Measurements from ENCODE around the gene C4A.
A peak's percentile ranks its signal among the peaks of the same experiment; 100 is the strongest.
"Not testable (repeated sequence)": the region's sequence is repeated elsewhere in the genome, so short reads cannot be mapped to it uniquely, and the experiment has no call there.

The C4A gene

GRCh38 chr6:31981744-31982143, at the start of gene C4A:
Gene C4A, plus strand, starts transcription at chr6:31982057. Its CDS starts 51 bp downstream, at chr6:31982108.
- not testable (repeated sequence) for DNase-seq

GRCh38 chr6:31932137-31932536, 49.7 kb upstream of the C4A start:
- not testable (repeated sequence) for DNase-seq

- DNase-seq = no peak
Measured at GRCh38 chr6:31933537-31933936, 48.3 kb upstream of the C4A start.

GRCh38 chr6:31935021-31935420, 46.8 kb upstream of the C4A start:
- no peak for DNase-seq

- no peak for DNase-seq
Measured at GRCh38 chr6:31935823-31936222, 46.0 kb upstream of the C4A start.

GRCh38 chr6:31940256-31940664, 41.6 kb upstream of the C4A start:
- no peak for DNase-seq

GRCh38 chr6:31943742-31944141, 38.1 kb upstream of the C4A start:
- no peak for DNase-seq

- DNase-seq = no peak
Measured at GRCh38 chr6:31945154-31945506, 36.7 kb upstream of the C4A start.

- DNase-seq = no peak
Measured at GRCh38 chr6:31945507-31946369, 36.1 kb upstream of the C4A start, which contains the start of gene CFB. Gene CFB, plus strand, starts transcription at chr6:31946095. Its CDS starts 127 bp downstream, at chr6:31946222.

GRCh38 chr6:31946370-31946885, 35.4 kb upstream of the C4A start:
- DNase-seq = no peak

GRCh38 chr6:31947070-31947675, 34.7 kb upstream of the C4A start:
- DNase-seq = no peak

- no peak for DNase-seq
Measured at GRCh38 chr6:31947864-31948263, 34.0 kb upstream of the C4A start.

- no peak for DNase-seq
Measured at GRCh38 chr6:31948306-31948705, 33.6 kb upstream of the C4A start.

GRCh38 chr6:31948753-31949413, 33.0 kb upstream of the C4A start:
- no peak for DNase-seq

GRCh38 chr6:31949926-31950548, 31.8 kb upstream of the C4A start:
- DNase-seq = no peak

- peak; percentile 72 for DNase-seq
Measured at GRCh38 chr6:31952140-31952805, 29.6 kb upstream of the C4A start.

GRCh38 chr6:31952890-31953289, 29.0 kb upstream of the C4A start:
- no peak for DNase-seq

GRCh38 chr6:31954511-31954910, 27.3 kb upstream of the C4A start:
- no peak for DNase-seq

GRCh38 chr6:31956796-31957195, 25.1 kb upstream of the C4A start:
- DNase-seq = no peak

GRCh38 chr6:31958412-31958740, 23.5 kb upstream of the C4A start:
- no peak for DNase-seq

- DNase-seq = peak; percentile 99
Measured at GRCh38 chr6:31958741-31959739, 22.8 kb upstream of the C4A start, which contains the start of the genes NELFE and SKIC2. Gene NELFE, minus strand, starts transcription at chr6:31958971. Its CDS starts 525 bp downstream, at chr6:31958446. Gene SKIC2, plus strand, starts transcription at chr6:31959175. Its CDS starts 18 bp downstream, at chr6:31959193.

Data from hematopoietic multipotent progenitor cell treated with erythropoietin and hydrocortisone succinate and interleukin-3 and kit ligand, for 4 days (in vitro differentiated cells).